HFF-Myc (cell line): ENCODE results near the gene DLG2.

Experiments used
- DNase-seq: peaks from one replicate; pipeline ENCODE4 v3.0.0-alpha.2; 2011; ENCODE audit warnings: low read depth; ENCODE audit errors: extremely low read depth
- H3K4me3 ChIP-seq: replicated peaks from 2 replicates; pipeline ENCODE4 v1.5.1; 2011; ENCODE audit warnings: low read depth, mild to moderate bottlenecking, control low read depth, low read length
- CTCF ChIP-seq: IDR thresholded peaks from 2 replicates; pipeline ENCODE4 v1.5.1; 2012; ENCODE audit warnings: mild to moderate bottlenecking, low read depth, low read length, control low read depth; ENCODE audit errors: missing control alignments

The DLG2 gene

GRCh38 chr11:84264066-84264465 is 1363.1 kb downstream of the DLG2 start:
- no peak overlapping the region for H3K4me3 ChIP-seq
- no peak for DNase-seq
- TF ChIP-seq CTCF: no peak

GRCh38 chr11:84261707-84262106 is 1365.4 kb downstream of the DLG2 start:
- TF ChIP-seq CTCF: no peak
- DNase-seq: no peak
- no peak overlapping the region for H3K4me3 ChIP-seq

- no peak for DNase-seq
- no peak overlapping the region for H3K4me3 ChIP-seq
- TF ChIP-seq CTCF: no peak
Observed at GRCh38 chr11:84260862-84261261, 1366.3 kb downstream of the DLG2 start.

- DNase-seq: no peak
- H3K4me3 ChIP-seq: no peak overlapping the region
- no peak for TF ChIP-seq CTCF
Observed at GRCh38 chr11:84256618-84257017, 1370.5 kb downstream of the DLG2 start.

- DNase-seq: no peak
- no peak for TF ChIP-seq CTCF
- H3K4me3 ChIP-seq: no peak overlapping the region
Observed at GRCh38 chr11:84255483-84255882, 1371.7 kb downstream of the DLG2 start.

- no peak for DNase-seq
- no peak for TF ChIP-seq CTCF
Observed at GRCh38 chr11:84250834-84251613, 1376.1 kb downstream of the DLG2 start.

More at GRCh38 chr11:84250834-84251613, 1376.1 kb downstream of the DLG2 start:
- H3K4me3 ChIP-seq: no peak overlapping the region
